SU-DHL-6 (cell line): ENCODE results near the gene DNAH11.

ENCODE experiments used
- EZH2phosphoT487 ChIP-seq: fragments of 200-600 bp; sonication (generic), shearing (Covaris generic); conservative IDR thresholded peaks from 2 replicates; pipeline ENCODE4 v1.6.1; 2018; ENCODE audit warnings: mild to moderate bottlenecking, antibody characterized with exemption, low read length, moderate library complexity, mixed read lengths
- TF ChIP-seq, protein P1 (sequence below): fragments of 200-600 bp; sonication (generic); IDR thresholded peaks from one replicate; pipeline ENCODE4 v1.5.1; 2017; ENCODE audit warnings: antibody characterized with exemption, mild to moderate bottlenecking, low read length, moderate library complexity; ENCODE audit not compliant: insufficient read depth, poor library complexity, severe bottlenecking

DNA sequence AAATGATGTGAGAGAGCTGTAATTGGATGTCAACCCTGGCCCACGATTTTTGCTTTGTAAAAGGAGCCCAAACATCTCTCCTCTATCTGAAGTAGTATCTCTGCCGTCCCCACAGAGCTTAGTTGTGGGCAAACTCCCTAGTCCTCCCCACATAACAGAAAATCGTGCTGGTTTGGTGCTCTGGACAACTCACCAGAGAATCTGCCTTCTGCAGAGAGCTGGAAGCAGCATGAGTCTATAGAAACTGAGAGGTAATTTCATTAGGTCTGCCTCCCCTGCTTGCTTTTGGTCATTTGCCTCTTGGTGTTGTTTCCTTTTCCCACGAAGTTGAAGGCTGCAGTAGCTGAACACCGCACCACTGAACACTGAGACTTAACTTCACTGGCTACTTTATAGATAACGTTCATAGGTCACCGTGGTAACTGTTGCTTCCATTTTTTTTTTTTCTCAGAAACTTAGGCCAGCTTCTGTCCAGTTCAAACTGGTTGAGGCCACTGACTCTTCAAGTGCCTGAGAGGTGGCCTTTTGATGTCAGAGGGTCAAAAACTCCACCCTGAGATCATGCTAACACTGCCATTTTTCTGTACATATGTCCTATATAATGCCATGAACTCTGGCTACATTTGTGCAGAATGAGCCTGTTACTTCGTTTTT is 406.2 kb downstream of the DNAH11 start:
- TF ChIP-seq, protein P1, sequence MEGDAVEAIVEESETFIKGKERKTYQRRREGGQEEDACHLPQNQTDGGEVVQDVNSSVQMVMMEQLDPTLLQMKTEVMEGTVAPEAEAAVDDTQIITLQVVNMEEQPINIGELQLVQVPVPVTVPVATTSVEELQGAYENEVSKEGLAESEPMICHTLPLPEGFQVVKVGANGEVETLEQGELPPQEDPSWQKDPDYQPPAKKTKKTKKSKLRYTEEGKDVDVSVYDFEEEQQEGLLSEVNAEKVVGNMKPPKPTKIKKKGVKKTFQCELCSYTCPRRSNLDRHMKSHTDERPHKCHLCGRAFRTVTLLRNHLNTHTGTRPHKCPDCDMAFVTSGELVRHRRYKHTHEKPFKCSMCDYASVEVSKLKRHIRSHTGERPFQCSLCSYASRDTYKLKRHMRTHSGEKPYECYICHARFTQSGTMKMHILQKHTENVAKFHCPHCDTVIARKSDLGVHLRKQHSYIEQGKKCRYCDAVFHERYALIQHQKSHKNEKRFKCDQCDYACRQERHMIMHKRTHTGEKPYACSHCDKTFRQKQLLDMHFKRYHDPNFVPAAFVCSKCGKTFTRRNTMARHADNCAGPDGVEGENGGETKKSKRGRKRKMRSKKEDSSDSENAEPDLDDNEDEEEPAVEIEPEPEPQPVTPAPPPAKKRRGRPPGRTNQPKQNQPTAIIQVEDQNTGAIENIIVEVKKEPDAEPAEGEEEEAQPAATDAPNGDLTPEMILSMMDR = no peak
- no peak for TF ChIP-seq EZH2phosphoT487
